GM18502 (cell line): ENCODE results near the gene TBX5.

ENCODE experiments used
- ATAC-seq: cut with Tn5 transposase; IDR thresholded peaks from one replicate; pipeline ENCODE4 v1.9.1; 2021; ENCODE audit warnings: mild to moderate bottlenecking; ENCODE audit not compliant: unreplicated experiment, poor library complexity

The TBX5 gene

GRCh38 chr12:114405519-114406271 lies at the start of gene TBX5:
Gene TBX5, minus strand, starts transcription at chr12:114406144. Its CDS starts 2,246 bp downstream, at chr12:114403898.
- ATAC-seq = no peak

DNA sequence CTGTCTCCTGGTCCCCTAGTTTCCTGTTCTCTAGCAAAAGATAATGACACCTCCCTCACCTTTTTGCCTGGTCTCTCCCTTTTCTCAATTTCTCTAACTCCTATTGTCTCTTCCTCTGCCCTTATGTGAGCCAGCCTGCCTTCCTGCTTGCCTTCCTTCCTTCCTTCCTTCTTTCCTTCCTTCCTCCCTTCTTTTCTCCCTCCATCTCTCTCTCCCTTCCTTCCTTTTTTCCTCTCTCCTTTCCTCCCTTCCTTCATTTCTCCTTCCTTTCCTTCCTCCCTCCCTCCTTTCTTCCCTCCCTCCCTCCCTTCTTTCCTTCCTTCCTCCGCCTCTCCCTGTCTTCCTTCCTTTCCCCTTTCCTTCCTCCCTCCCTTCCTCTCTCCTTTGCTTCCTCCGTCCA lies 45.7 kb upstream of the TBX5 start:
- ATAC-seq = no peak

GRCh38 chr12:114450515-114451300 lies 44.8 kb upstream of the TBX5 start:
- ATAC-seq = no peak

DNA sequence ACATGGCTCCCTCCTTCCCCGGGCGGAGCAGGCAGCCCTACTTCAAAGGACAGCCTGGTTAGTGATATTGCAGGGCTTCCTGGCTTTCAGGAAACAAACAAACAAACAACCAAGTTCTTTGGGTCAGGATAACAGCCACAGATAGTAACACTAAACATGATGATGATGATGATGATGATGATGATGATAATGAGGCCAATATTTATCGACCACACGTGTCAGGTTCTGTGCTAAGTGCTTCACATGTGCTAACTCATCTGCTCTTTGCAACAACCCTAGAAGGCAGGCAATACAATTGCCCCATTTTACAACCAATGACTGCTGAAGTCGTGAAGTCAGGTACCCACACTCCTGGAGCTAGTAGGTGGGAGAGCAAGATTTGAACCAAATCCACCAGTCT lies 44.1 kb upstream of the TBX5 start:
- no peak for ATAC-seq

DNA sequence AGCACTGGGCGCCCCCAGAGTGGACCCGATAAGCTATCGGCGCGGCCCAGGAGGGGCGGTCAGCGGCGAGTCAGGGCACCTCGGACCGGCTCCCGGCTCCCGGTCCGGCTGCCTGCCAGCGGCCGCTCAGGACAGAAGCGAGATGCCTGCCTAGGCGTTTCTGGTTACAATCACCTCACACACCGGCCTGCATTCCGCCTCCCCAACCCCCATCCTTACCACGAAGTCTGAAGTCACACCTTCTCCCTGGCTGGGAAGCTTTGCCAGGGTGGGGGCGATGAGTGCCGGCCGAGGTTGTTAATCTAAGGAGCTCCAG lies 42.6 kb upstream of the TBX5 start:
- ATAC-seq = no peak

GRCh38 chr12:114447799-114448617 lies 42.1 kb upstream of the TBX5 start:
- ATAC-seq = no peak

DNA sequence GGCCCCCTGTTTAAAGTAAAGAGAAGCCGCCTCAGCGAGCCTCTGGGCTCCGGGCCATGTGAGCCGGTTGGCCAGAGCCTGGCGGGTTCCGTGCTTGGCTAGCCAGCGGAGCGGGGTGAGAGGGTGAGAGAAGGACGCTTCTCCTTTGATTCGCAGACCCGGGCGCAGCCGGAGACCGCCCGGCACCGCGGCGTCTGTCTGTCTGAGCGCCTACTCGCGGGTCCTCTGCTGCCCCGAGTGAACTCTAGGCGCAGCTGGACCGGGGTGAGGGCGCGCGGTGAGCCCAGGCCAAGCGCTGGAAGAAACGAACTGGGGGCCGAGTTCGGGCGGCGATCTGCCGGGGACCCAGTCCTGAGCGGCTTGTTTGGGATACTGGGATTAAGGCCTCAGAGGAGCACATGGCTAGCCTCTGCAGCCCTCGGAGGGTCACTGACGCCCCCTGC lies 41.4 kb upstream of the TBX5 start:
- no peak for ATAC-seq

- ATAC-seq = no peak
These were observed 39.7 kb upstream of the TBX5 start for GRCh38 chr12:114445401-114446323.

DNA sequence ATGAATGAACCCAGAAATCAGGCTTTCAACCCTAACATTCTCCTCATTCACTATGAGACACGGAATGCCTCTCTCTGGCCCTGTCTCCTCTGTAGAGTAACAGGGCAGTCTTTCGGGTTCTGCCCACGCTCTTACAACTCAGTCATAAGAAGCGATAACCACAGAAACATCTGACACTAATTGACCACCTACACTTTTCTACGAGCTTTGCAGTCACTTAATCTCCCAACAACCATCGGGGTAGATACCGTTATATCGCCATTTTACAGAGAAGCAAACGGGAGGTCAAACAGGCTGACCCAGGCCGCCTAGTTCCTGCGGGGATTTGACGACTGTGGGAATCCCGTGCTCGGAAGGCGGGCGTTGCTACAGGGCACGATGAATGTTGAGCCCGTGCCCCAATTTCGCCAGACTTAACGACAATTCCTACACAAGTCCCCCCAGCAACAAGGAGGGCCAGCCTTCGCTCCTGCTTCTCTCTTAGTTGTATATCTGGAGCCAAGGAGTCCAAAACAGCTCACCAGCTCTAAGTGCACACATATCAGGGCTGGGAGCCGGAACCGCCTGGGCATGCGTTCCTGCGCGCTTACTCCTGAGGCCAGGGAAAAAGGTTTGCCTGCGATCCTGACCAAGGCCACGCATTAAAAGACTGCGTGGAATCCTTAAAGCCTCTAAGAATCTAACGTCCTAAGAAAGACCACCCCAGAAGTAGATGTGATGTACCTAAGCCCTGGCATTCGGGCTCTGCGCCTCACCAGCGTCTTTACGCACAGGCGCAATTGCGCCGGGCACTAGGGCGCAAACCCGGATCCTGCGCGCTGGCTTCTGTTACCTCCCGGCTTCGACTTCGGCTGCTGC lies 38.7 kb upstream of the TBX5 start:
- no peak for ATAC-seq

GRCh38 chr12:114443607-114444421 lies 37.9 kb upstream of the TBX5 start:
- ATAC-seq = no peak

DNA sequence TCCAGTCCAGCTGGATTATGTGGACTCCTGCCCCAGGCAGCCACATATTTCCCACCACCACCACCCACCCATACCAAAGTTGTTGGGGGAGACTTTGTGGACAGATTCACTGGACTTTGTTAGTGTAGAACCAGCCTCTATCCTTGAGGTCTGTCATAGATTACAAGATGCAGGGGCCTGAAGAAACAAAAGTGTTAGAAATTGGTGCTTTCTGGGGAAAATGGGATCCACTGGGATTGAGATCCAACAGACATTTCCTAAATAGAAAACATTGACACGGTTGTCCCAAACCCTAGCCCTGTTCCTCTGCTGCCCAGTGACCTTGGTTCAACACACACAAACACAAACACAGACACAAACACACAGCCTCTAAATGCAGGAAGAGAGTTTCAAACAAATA lies 36.6 kb upstream of the TBX5 start:
- no peak for ATAC-seq

DNA sequence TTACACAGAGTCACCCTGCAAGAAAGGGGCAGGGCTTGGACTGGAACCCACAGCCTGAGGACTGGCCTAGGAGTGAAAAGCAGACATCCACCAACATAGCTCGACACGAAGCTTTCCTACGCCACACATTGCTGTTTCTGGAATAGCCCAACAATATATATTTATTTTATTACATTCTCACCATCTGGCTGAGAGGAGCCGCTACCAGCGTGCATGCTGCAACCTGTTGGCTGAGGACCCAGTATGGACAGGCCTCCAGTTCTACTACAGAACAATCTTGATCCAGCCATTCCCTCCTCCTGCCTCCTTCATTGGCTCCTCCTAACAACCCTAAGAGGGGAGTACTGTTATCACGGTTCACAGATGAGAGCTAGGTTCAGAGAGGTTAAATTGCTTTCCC lies 35.6 kb upstream of the TBX5 start:
- no peak for ATAC-seq

- ATAC-seq = no peak
These were observed 35.1 kb upstream of the TBX5 start for GRCh38 chr12:114441039-114441383.

DNA sequence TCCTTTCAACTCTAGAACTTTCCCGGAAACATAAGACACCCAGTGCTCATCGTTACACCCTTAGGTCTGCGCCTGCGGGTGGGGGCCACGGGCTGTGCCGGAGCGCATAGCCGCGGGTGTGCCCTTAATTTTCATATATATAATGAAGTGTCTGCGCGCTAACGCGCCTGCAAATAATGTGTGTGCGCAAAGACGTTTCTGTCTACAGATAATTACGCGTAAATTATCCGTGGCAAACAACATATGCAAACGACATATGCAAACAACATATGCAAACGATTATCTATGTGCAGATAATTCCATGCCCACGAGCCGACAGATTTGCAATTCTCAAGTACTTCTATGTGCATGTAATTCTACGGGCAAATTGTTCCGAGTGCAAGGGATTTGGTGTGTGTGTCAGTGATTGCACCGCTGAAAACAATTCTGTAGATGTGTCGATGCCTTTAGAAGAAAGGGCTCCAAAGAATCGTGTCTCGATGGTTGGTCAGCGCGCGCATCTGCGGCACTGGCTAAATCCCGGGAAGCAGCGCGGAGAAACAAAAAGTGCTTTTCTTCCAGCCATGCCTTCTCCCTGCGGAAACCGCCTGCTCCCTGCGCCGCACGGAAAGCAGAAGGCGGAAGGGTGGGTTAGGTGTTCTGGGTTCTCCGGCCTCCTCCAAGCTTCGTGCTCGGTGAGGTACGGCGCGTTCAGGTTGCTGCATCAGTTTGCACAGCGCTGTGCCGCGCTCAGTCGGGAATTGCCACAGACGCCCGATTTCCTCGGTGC lies 34.5 kb upstream of the TBX5 start:
- no peak for ATAC-seq

GRCh38 chr12:114439817-114440216 lies 33.9 kb upstream of the TBX5 start:
- ATAC-seq = no peak

DNA sequence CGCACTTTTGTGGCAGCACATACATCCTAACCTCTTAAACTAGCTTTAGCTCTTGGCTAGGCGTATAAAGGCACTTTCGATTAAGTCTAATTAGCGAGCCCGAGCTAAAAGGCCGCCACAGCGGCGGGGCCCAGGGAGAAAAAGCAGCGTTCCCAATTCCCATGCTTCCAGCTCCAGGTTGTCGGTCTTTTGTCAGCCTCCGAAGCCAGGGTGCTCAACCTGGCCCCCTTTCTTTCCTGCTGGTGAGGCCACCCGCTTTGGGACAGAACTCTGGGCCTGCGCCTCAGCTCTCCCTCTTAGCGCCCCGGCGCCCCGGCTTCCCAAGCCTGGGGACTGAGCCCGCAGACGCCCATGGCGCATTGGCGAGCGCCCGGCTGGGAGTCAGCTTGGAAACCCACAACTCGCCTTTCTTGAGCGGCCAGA lies 33.3 kb upstream of the TBX5 start:
- no peak for ATAC-seq

- ATAC-seq = no peak
These were observed 32.8 kb upstream of the TBX5 start for GRCh38 chr12:114438635-114439256.
